Sigmoid colon (tissue), 7 donors: ENCODE results near the gene CMC4. TPM values are rescaled to one million over a fixed set of nuclear protein-coding genes. Genes with fewer than 3 reads are reported as not detected.

Source experiments
- DNase-seq: peaks from one replicate; pipeline ENCODE4 v3.0.0-alpha.2; 2019
- H3K27ac ChIP-seq, 4 donors: fragments of 200-600 bp; sonication (generic); one replicate each; pipeline ENCODE4 v1.5.1; 2016 to 2019; ENCODE audit warnings: mild to moderate bottlenecking in 1 of 4
- H3K27me3 ChIP-seq, 3 donors: fragments of 200-600 bp; sonication (generic); one replicate each; pipeline ENCODE4 v1.5.1; 2019; ENCODE audit warnings: mild to moderate bottlenecking in 1 of 3
- H3K36me3 ChIP-seq, 4 donors: fragments of 200-600 bp; sonication (generic); one replicate each; pipeline ENCODE4 v1.5.1; 2016 to 2019
- H3K4me1 ChIP-seq, 4 donors: fragments of 200-600 bp; sonication (generic); one replicate each; pipeline ENCODE4 v1.5.1; 2017 to 2019
- H3K4me3 ChIP-seq, 4 donors: fragments of 200-600 bp; sonication (generic); one replicate each; pipeline ENCODE4 v1.5.1; 2017 to 2019; ENCODE audit warnings: mild to moderate bottlenecking in 2 of 4, moderate library complexity in 1 of 4
- H3K9me3 ChIP-seq, 4 donors: fragments of 200-600 bp in 3 of 4; sonication (generic) in 3 of 4; one replicate each; pipeline versions ENCODE4 v1.5.1 to v1.6.1; 2013 to 2019
- EP300 ChIP-seq, 4 donors: sonication (generic); formaldehyde crosslinking; IDR thresholded peaks; one replicate each; pipeline ENCODE4 v1.6.1; 2017; ENCODE audit warnings: antibody characterized with exemption in 4 of 4
- POLR2A ChIP-seq, 2 donors: fragments of 450-650 bp; IDR thresholded peaks; one replicate each; pipeline ENCODE4 v1.6.1; 2016; ENCODE audit warnings: antibody characterized with exemption in 2 of 2, mild to moderate bottlenecking in 2 of 2, moderate library complexity in 2 of 2
- POLR2AphosphoS5 ChIP-seq, 4 donors: sonication (generic); formaldehyde crosslinking; IDR thresholded peaks; one replicate each; pipeline ENCODE4 v1.6.1; 2017; ENCODE audit warnings: antibody characterized with exemption in 4 of 4
- WGBS, 2 donors: extraction: QIAGEN DNeasy Blood & Tissue Kit; methylation state at CpG; one replicate each; pipeline ENCODE4 v1.1.7; 2013; 5-methylcytosine and 5-hydroxymethylcytosine counted together
- intact Hi-C: fragments of 100-400 bp; cut with DNase I; formaldehyde crosslinking; loops from one replicate; pipeline ENCODE4 v1.15.1; 2023
- polyA plus RNA-seq, 3 donors: library from polyadenylated mRNA; stranded (reverse); fragments of 200-250 nt; gene quantifications; one replicate each; pipeline ENCODE4 v1.2.3, GENCODE V29; 2013
- total RNA-seq, 4 donors: library from RNA; depleted of rRNA; stranded (reverse); fragments of >200 nt; gene quantifications; one replicate each; pipeline ENCODE4 v1.1.0, GENCODE V29; 2016
- TF ChIP-seq, protein P1 (sequence below), 4 experiments: fragments of 450-650 bp in 3 of 4; fragments of 200-600 bp in 1 of 4; IDR thresholded peaks; one replicate each; pipeline ENCODE4 v1.5.1; 2016 to 2019; ENCODE audit warnings: antibody characterized with exemption in 4 of 4, mild to moderate bottlenecking in 3 of 4, moderate library complexity in 2 of 4
- donor health status: healthy with polysubstance abuse.
- donor health status: Bipolar disorder and iron deficiency.
- donor health status: healthy.

The CMC4 gene
- total and polyA plus RNA-seq, 7 donors, result 10.5 to 37.2 (median 25.7) TPM

DNA sequence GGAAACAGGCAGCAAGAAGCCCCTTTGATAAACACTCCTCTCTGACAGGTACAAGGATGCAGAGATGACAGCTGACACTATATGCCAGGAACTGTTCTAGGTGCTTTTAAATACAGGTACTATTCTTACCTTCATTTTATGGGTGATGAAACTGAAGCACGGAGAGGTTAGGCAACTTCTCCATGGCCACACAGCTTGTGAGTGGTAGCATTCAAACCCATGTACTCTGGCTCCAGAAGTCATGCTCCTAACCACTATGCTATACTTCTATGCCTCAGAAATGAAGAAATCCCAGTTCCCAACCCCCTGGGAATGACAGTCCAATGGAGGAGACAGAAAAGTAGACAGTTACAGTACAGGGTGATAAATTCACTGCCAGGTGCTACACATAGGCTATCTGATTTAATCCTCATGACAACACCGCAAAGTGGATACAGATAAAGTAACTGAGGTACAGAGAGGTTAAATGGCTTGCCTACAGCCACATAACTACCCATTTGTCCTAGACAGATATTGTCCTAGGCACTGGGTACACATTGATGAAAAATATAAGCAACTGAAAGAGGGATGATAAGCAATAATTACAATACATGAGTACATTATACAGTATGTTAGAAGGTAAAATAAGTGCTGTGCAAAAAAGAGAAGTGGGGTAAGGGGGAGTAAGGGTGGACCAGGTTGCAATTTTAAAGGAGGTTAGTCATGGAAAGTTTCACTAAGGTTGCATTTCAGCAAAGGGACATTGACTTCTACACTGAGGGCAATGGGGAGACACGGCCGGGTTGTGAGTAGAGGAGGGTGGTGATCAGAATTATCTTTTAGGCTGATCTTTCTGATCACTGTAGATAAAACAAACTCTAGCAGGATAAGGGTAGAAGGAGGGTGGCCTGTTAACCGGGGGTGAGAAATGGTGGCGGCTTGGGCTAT lies 46.8 kb downstream of the CMC4 start:
- 85 to 87% methylated on average over 6 of the region's 6 CpGs for WGBS, 2 donors
- H3K36me3 ChIP-seq, result no peaks in the 10 kb centered on the region
- no peak overlapping the region for H3K27ac ChIP-seq
- no peak for DNase-seq
- H3K9me3 ChIP-seq, result no peaks in the 10 kb centered on the region
- TF ChIP-seq POLR2AphosphoS5 (IDR thresholded peaks at IDR 0.05) (no peak), EP300 (IDR thresholded peaks at IDR 0.05) (no peak), POLR2A (IDR thresholded peaks at IDR 0.05) (no peak)
- TF ChIP-seq, protein P1, sequence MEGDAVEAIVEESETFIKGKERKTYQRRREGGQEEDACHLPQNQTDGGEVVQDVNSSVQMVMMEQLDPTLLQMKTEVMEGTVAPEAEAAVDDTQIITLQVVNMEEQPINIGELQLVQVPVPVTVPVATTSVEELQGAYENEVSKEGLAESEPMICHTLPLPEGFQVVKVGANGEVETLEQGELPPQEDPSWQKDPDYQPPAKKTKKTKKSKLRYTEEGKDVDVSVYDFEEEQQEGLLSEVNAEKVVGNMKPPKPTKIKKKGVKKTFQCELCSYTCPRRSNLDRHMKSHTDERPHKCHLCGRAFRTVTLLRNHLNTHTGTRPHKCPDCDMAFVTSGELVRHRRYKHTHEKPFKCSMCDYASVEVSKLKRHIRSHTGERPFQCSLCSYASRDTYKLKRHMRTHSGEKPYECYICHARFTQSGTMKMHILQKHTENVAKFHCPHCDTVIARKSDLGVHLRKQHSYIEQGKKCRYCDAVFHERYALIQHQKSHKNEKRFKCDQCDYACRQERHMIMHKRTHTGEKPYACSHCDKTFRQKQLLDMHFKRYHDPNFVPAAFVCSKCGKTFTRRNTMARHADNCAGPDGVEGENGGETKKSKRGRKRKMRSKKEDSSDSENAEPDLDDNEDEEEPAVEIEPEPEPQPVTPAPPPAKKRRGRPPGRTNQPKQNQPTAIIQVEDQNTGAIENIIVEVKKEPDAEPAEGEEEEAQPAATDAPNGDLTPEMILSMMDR (IDR thresholded peaks at IDR 0.05), result no peak
- no peak overlapping the region for H3K4me3 ChIP-seq
- H3K27me3 ChIP-seq, result no peaks in the 10 kb centered on the region
- peaks cover 0 to 13% (median 9%) of the 10 kb centered on the region in 4 donors for H3K4me1 ChIP-seq
- intact Hi-C loops, result no loop called here

DNA sequence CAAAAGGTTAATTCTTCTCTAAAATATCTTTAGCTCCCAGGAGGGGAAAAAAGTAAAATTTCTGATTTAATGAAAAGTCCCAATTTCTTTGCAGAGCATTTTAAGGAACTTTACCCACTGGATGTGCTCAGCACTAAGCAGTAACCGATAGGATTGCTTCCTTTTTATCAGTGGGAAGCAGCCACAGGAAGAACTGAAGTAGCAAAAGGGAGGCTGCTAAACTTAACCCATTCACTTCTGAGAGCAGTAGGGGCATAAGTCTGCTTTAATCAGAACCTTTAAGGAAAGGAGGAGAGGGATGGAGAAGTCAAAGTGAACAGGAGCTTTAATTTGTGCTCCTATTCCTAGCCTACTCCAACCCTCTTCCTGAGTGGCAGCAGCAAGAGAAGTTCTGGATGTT lies 48.4 kb downstream of the CMC4 start, which contains the start of gene F8:
Gene F8 (minus strand): TSS at position 139 of the 400 bp plus-strand sequence. CDS start 171 bp downstream, outside the sequence.
- Histone ChIP-seq H3K4me3 (no peak within 1 kb of the TSS), H3K27me3 (no peaks in the 10 kb centered on the region)
- WGBS, 2 donors, result 7 to 8% methylated on average over 1 of the region's 1 CpG

DNA sequence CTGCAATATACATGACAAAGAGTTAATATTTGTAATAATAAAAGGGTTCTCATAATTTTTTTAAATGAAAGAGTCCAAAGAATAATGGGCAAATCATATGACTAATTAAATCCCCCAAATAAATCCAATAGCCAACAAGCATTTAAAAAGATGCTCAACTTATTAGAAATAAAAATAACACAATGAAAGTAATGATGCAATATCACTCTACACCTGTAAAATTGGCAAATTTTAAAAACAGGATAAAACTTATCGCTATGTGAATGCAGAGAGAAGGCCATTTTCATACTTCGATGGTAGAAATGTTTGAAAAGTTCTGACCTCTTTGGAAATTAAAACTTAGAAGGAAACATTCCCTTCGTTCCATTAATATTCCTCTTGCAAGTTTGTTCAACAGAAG lies 50.3 kb downstream of the CMC4 start:
- Histone ChIP-seq H3K4me1 (no peaks in the 10 kb centered on the region), H3K36me3 (no peaks in the 10 kb centered on the region), H3K27me3 (no peaks in the 10 kb centered on the region), H3K9me3 (no peaks in the 10 kb centered on the region), H3K27ac (no peak overlapping the region), H3K4me3 (no peak overlapping the region)
- intact Hi-C loops, result no loop called here
- TF ChIP-seq POLR2AphosphoS5 (IDR thresholded peaks at IDR 0.05) (no peak), POLR2A (IDR thresholded peaks at IDR 0.05) (no peak), EP300 (IDR thresholded peaks at IDR 0.05) (no peak)
- TF ChIP-seq, protein P1 (IDR thresholded peaks at IDR 0.05), result no peak
- 94 to 96% methylated on average over 3 of the region's 3 CpGs for WGBS, 2 donors
- DNase-seq, result no peak

More for the DNA sequence above, 48.4 kb downstream of the CMC4 start, which contains the start of gene F8:
- H3K27ac ChIP-seq, result no peak within 1 kb of the TSS
- DNase-seq, result no peak
- no peaks in the 10 kb centered on the region for H3K4me1 ChIP-seq
- TF ChIP-seq, protein P1 (IDR thresholded peaks at IDR 0.05), result no peak
- no peak for TF ChIP-seq POLR2A (IDR thresholded peaks at IDR 0.05)
- no peak for TF ChIP-seq EP300 (IDR thresholded peaks at IDR 0.05)
- H3K36me3 ChIP-seq, result no peaks in the 10 kb centered on the region
- intact Hi-C loops, result no loop called here
- H3K9me3 ChIP-seq, result no peaks in the 10 kb centered on the region

Other genes with a start within 250 kb of the CMC4 start
- gene SMIM9, start 236.5 kb downstream of the CMC4 start, total RNA-seq, result 1 to 10 TPM in 1 of 4 donors, not detected in 3; 2.3 TPM
- gene SMIM9, start 236.5 kb downstream of the CMC4 start, polyA plus RNA-seq, result not detected
- gene F8A1, start 184.8 kb downstream of the CMC4 start, total RNA-seq, result 1 to 10 TPM in 3 of 4 donors, not detected in 1; 3.6 to 4.1 (median 3.6) TPM
- gene F8A1, start 184.8 kb downstream of the CMC4 start, polyA plus RNA-seq, result 10 to 100 TPM; 16.2 to 22.2 (median 16.2) TPM
- 10 to 100 TPM; 10.0 to 20.2 (median 12.9) TPM for gene F8, start 48.4 kb downstream of the CMC4 start, total RNA-seq
- gene F8, start 48.4 kb downstream of the CMC4 start, polyA plus RNA-seq, result 1 to 10 TPM; 2.4 to 3.7 (median 3.6) TPM
- gene FUNDC2, start 44.3 kb downstream of the CMC4 start, total RNA-seq, result 100 to 1,000 TPM in 1 of 4 donors, 10 to 100 TPM in 3; 83.1 to 101 (median 97.6) TPM
- 100 to 1,000 TPM in 1 of 3 donors, 10 to 100 TPM in 2; 74.0 to 109 (median 76.3) TPM for gene FUNDC2, start 44.3 kb downstream of the CMC4 start, polyA plus RNA-seq
- gene MTCP1, start within 50 bp of the CMC4 start, total RNA-seq, result 1 to 10 TPM; 3.1 to 3.9 (median 3.7) TPM
- gene MTCP1, start within 50 bp of the CMC4 start, polyA plus RNA-seq, result 10 to 100 TPM in 2 of 3 donors, 1 to 10 TPM in 1; 3.5 to 13.8 (median 12.5) TPM
- 10 to 100 TPM; 12.8 to 15.3 (median 14.2) TPM for gene BRCC3, start 372 bp upstream of the CMC4 start, total RNA-seq
- gene BRCC3, start 372 bp upstream of the CMC4 start, polyA plus RNA-seq, result 10 to 100 TPM; 18.6 to 28.7 (median 23.6) TPM
- gene VBP1, start 145.3 kb upstream of the CMC4 start, total RNA-seq, result 10 to 100 TPM; 28.8 to 55.6 (median 49.2) TPM
- 10 to 100 TPM; 35.0 to 60.1 (median 38.4) TPM for gene VBP1, start 145.3 kb upstream of the CMC4 start, polyA plus RNA-seq
- gene RAB39B, start 193.4 kb upstream of the CMC4 start, total RNA-seq, result under 1 TPM; 0.28 to 0.71 (median 0.60) TPM
- gene RAB39B, start 193.4 kb upstream of the CMC4 start, polyA plus RNA-seq, result 1 to 10 TPM in 1 of 3 donors, not detected in 2; 2.0 TPM